A549 (cell line): ENCODE results near the gene LACTBL1. TPM values are rescaled to one million over a fixed set of nuclear protein-coding genes. Genes with fewer than 3 reads are reported as not detected.

ENCODE experiments used
- ATAC-seq, 2 experiments: fragments of 200-7000 bp in 1 of 2; fragments of >200 bp in 1 of 2; cut with Nextera tagmentation in 1 of 2; cut with Tn5 transposase in 1 of 2; 3 replicates each; pipeline versions ENCODE4 v1.8.0 to v1.9.1; 2018 to 2020; ENCODE audit warnings: mild to moderate bottlenecking in 1 of 2, moderate library complexity in 1 of 2
- CTCF ChIA-PET: fragments of 300-600 bp; sonication (Branson Sonifier 250); formaldehyde crosslinking; extraction: SDS; loops from one replicate; lab custom pipeline; 2021; ENCODE audit warnings: antibody characterized with exemption, inconsistent platforms; lab: Yijun Ruan, JAX
- POLR2A ChIA-PET: fragments of 350-600 bp; formaldehyde crosslinking; extraction: SDS; loops from one replicate; lab custom pipeline; 2021; ENCODE audit warnings: antibody characterized with exemption, inconsistent platforms; lab: Yijun Ruan, JAX
- DNase-seq, 2 experiments: peaks; one replicate each; pipeline versions ENCODE4 v3.0.0 to v3.0.0-alpha.2; 2011 to 2016; ENCODE audit warnings: low read depth in 1 of 2, low spot score in 1 of 2
- FAIRE-seq: peaks from 2 replicates; lab custom pipeline; 2011; peaks lifted over from hg19 to GRCh38; lab: Jason Lieb, UNC
- H3K27ac ChIP-seq, 2 experiments: fragments of >200 bp; sonication (Bioruptor Twin); formaldehyde crosslinking; 3 replicates each; pipeline ENCODE4 v1.5.1; 2016 to 2017
- H3K4me1 ChIP-seq: fragments of >200 bp; sonication (Bioruptor Twin); formaldehyde crosslinking; 3 replicates; pipeline ENCODE4 v1.6.1; 2016
- H3K4me2 ChIP-seq: fragments of >200 bp; sonication (Bioruptor Twin); formaldehyde crosslinking; 3 replicates; pipeline ENCODE4 v1.6.1; 2016
- H3K4me3 ChIP-seq: fragments of >200 bp; sonication (Bioruptor Twin); formaldehyde crosslinking; 3 replicates; pipeline ENCODE4 v1.5.1; 2016
- H3K9me3 ChIP-seq: fragments of >200 bp; sonication (Bioruptor Twin); formaldehyde crosslinking; 3 replicates; pipeline ENCODE4 v1.6.1; 2016
- BCL3 ChIP-seq: fragments of >200 bp; sonication (Bioruptor Twin); formaldehyde crosslinking; IDR thresholded peaks from 3 replicates; pipeline ENCODE4 v1.6.1; 2016
- CBX8 ChIP-seq: fragments of 200-600 bp; sonication (generic); IDR thresholded peaks from 2 replicates; pipeline ENCODE4 v1.6.1; 2016
- CEBPB ChIP-seq, 2 experiments: fragments of >200 bp in 1 of 2; sonication (Bioruptor Twin) in 1 of 2; formaldehyde crosslinking in 1 of 2; IDR thresholded peaks; 2 replicates each; pipeline ENCODE4 v1.6.1; 2012 to 2016
- CHD4 ChIP-seq: fragments of 200-600 bp; sonication (generic); IDR thresholded peaks from 2 replicates; pipeline ENCODE4 v1.6.1; 2016; ENCODE audit warnings: antibody characterized with exemption, mild to moderate bottlenecking, borderline replicate concordance
- EHF ChIP-seq: fragments of 250-450 bp; sonication (Bioruptor Pico); IDR thresholded peaks from 2 replicates; pipeline ENCODE4 v1.5.0; 2020; ENCODE audit warnings: mild to moderate bottlenecking
- EHMT2 ChIP-seq: fragments of 200-600 bp; sonication (generic); IDR thresholded peaks from 2 replicates; pipeline ENCODE4 v1.6.1; 2016; ENCODE audit warnings: antibody characterized with exemption, low read depth, mild to moderate bottlenecking, moderate library complexity
- ESRRA ChIP-seq: fragments of 150-350 bp; IDR thresholded peaks from 2 replicates; pipeline ENCODE4 v1.6.1; 2014; ENCODE audit warnings: mild to moderate bottlenecking, low read length, borderline replicate concordance
- HEYL ChIP-seq: fragments of 250-450 bp; sonication (Bioruptor Pico); IDR thresholded peaks from 2 replicates; pipeline ENCODE4 v1.8.0; 2021; ENCODE audit warnings: mild to moderate bottlenecking, moderate library complexity
- HOXA7 ChIP-seq: fragments of 250-450 bp; sonication (Bioruptor Pico); IDR thresholded peaks from 2 replicates; pipeline ENCODE4 v1.5.0; 2020; ENCODE audit warnings: mild to moderate bottlenecking, moderate library complexity
- HOXB13 ChIP-seq: fragments of 250-450 bp; sonication (Bioruptor Pico); IDR thresholded peaks from 2 replicates; pipeline ENCODE4 v1.5.0; 2020; ENCODE audit warnings: low read depth, mild to moderate bottlenecking, moderate library complexity
- JUN ChIP-seq, 2 experiments: fragments of >200 bp; sonication (Bioruptor Twin); formaldehyde crosslinking; IDR thresholded peaks; 2 replicates in 1 of 2; 3 replicates in 1 of 2; pipeline ENCODE4 v1.6.1; 2016 to 2017
- KDM1A ChIP-seq: fragments of 200-600 bp; sonication (generic); IDR thresholded peaks from 2 replicates; pipeline ENCODE4 v1.6.1; 2016; ENCODE audit warnings: low read depth, mild to moderate bottlenecking
- MAZ ChIP-seq: fragments of 150-350 bp; IDR thresholded peaks from 2 replicates; pipeline ENCODE4 v1.6.1; 2014; ENCODE audit warnings: antibody characterized with exemption, low read depth, low read length, borderline replicate concordance
- MYC ChIP-seq: IDR thresholded peaks from 2 replicates; pipeline ENCODE4 v1.6.1; 2012; ENCODE audit warnings: mild to moderate bottlenecking, inconsistent platforms, low read length, improper control_type of control experiment, borderline replicate concordance
- NPAS2 ChIP-seq: fragments of 250-450 bp; sonication (Bioruptor Pico); IDR thresholded peaks from 2 replicates; pipeline ENCODE4 v1.8.0; 2022; ENCODE audit warnings: mild to moderate bottlenecking, moderate library complexity, borderline replicate concordance
- NR3C1 ChIP-seq: fragments of >200 bp; sonication (Bioruptor Twin); formaldehyde crosslinking; IDR thresholded peaks from 3 replicates; pipeline ENCODE4 v1.6.1; 2017
- PHF8 ChIP-seq: fragments of 200-600 bp; sonication (generic); IDR thresholded peaks from 2 replicates; pipeline ENCODE4 v1.6.1; 2016; ENCODE audit warnings: low read depth, mild to moderate bottlenecking, antibody characterized with exemption, moderate library complexity, borderline replicate concordance
- POLR2A ChIP-seq: IDR thresholded peaks from 2 replicates; pipeline ENCODE4 v1.6.1; 2012; ENCODE audit warnings: mild to moderate bottlenecking, low read length
- RARB ChIP-seq: fragments of 250-450 bp; sonication (Bioruptor Pico); IDR thresholded peaks from 2 replicates; pipeline ENCODE4 v1.8.0; 2021; ENCODE audit warnings: mild to moderate bottlenecking, moderate library complexity
- REST ChIP-seq: fragments of 200-600 bp; sonication (generic); IDR thresholded peaks from 2 replicates; pipeline ENCODE4 v1.6.1; 2016; ENCODE audit warnings: antibody characterized with exemption, mild to moderate bottlenecking, moderate library complexity
- RNF2 ChIP-seq: fragments of 200-600 bp; sonication (generic); IDR thresholded peaks from 2 replicates; pipeline ENCODE4 v1.6.1; 2016; ENCODE audit warnings: low read depth, mild to moderate bottlenecking, antibody characterized with exemption, moderate library complexity, borderline replicate concordance
- TP53 ChIP-seq: fragments of 250-450 bp; sonication (Bioruptor Pico); IDR thresholded peaks from 2 replicates; pipeline ENCODE4 v1.5.0; 2021; ENCODE audit warnings: mild to moderate bottlenecking, moderate library complexity
- ZC3H11A ChIP-seq: fragments of 450-650 bp; IDR thresholded peaks from 2 replicates; pipeline ENCODE4 v1.6.1; 2014; ENCODE audit warnings: antibody characterized with exemption, mild to moderate bottlenecking
- ZSCAN20 ChIP-seq: fragments of 250-450 bp; sonication (Bioruptor Pico); IDR thresholded peaks from 2 replicates; pipeline ENCODE4 v1.8.0; 2022; ENCODE audit warnings: mild to moderate bottlenecking, moderate library complexity
- WGBS: methylation state at CpG from one replicate; pipeline ENCODE4 v1.1.6; 2017; ENCODE audit errors: missing lambda C conversion rate; 5-methylcytosine and 5-hydroxymethylcytosine counted together
- polyA plus RNA-seq, 4 experiments: library from polyadenylated mRNA; depleted of rRNA in 3 of 4; stranded (reverse); fragments of >200 nt; fragmentation: RNase III in 1 of 4; extraction: RNeasy Plus Mini Kit Qiagen cat#74134 plus additional on column Dnase treatment in 1 of 4; gene quantifications; 2 replicates in 3 of 4; 3 replicates in 1 of 4; pipeline ENCODE4 v1.2.3, GENCODE V29; 2011 to 2017

Gene LACTBL1
- polyA plus RNA-seq, 2 of the 4 experiments (the other 2 are of a cell fraction), result not detected

GRCh38 chr1:22918644-22919043, 54.0 kb downstream of the LACTBL1 start:
- no peak for FAIRE-seq
- WGBS, result 90% methylated on average over 4 of the region's 4 CpGs

GRCh38 chr1:22917989-22918388, 54.7 kb downstream of the LACTBL1 start:
- Histone ChIP-seq H3K9me3 (no peaks in the 10 kb centered on the region), H3K27ac (no peak overlapping the region)
- TF ChIP-seq RARB (CRISPR knock-in tag) (no peak), POLR2A (no peak), HOXA7 (CRISPR knock-in tag) (no peak), MYC (no peak), RNF2 (no peak), KDM1A (no peak), HEYL (CRISPR knock-in tag) (no peak), CBX8 (no peak), HOXB13 (no peak), PHF8 (no peak), EHMT2 (no peak), ZC3H11A (no peak), JUN (IDR thresholded peaks at IDR 0.05) (no peak), TP53 (no peak), MAZ (no peak)
- TF ChIP-seq, all 56 proteins: peak for 0
- ChIA-PET POLR2A (no interaction called here), CTCF (interaction anchor here (1.1 to 2.2 kb wide), 4 partner anchors 12 to 276 kb away, joined by 3 to 8 read pairs (median 4); no protein-coding TSS in a partner anchor)
- 98% methylated on average over 5 of the region's 5 CpGs for WGBS
- H3K4me1 ChIP-seq, result no peaks in the 10 kb centered on the region
- ATAC-seq (no peak), DNase-seq (no peak), FAIRE-seq (no peak)
- no peak overlapping the region for H3K4me2 ChIP-seq
- H3K4me3 ChIP-seq, result no peak overlapping the region

More at GRCh38 chr1:22918644-22919043, 54.0 kb downstream of the LACTBL1 start:
- H3K27ac ChIP-seq, result no peak overlapping the region
- TF ChIP-seq RNF2 (no peak), ESRRA (no peak), HOXA7 (CRISPR knock-in tag) (no peak), NR3C1 (no peak), KDM1A (no peak), REST (no peak), CEBPB (IDR thresholded peaks at IDR 0.05) (no peak), BCL3 (no peak), NPAS2 (CRISPR knock-in tag) (no peak), EHF (CRISPR knock-in tag) (no peak), ZSCAN20 (CRISPR knock-in tag) (no peak), CHD4 (no peak)
- H3K4me1 ChIP-seq, result no peaks in the 10 kb centered on the region
- H3K9me3 ChIP-seq, result no peaks in the 10 kb centered on the region
- POLR2A ChIA-PET, result no interaction called here
- DNase-seq, result no peak
- no peak for ATAC-seq
- H3K4me2 ChIP-seq, result no peak overlapping the region
- no peak overlapping the region for H3K4me3 ChIP-seq
- CTCF ChIA-PET, result interaction anchor here (1.1 to 2.2 kb wide), 4 partner anchors 11 to 214 kb away, joined by 3 to 8 read pairs (median 4); no protein-coding TSS in a partner anchor
